GM12878 (cell line): ENCODE data around the gene PSMF1.

Source experiments
- ATF3 ChIP-seq: IDR thresholded peaks from 2 replicates; pipeline ENCODE4 v1.6.1; 2011; ENCODE audit warnings: low read depth, mild to moderate bottlenecking, low read length, moderate library complexity, borderline replicate concordance; ENCODE audit errors: extremely low read depth
- BCL11A ChIP-seq: IDR thresholded peaks from 2 replicates; pipeline ENCODE4 v1.6.1; 2011; ENCODE audit warnings: low read depth, low read length
- CTCF ChIP-seq, 3 experiments: IDR thresholded peaks in 2 of 3; conservative IDR thresholded peaks in 1 of 3; 2 replicates each; pipeline ENCODE4 v1.5.1; 2011; ENCODE audit warnings: low read depth in 3 of 3, low read length in 3 of 3, mild to moderate bottlenecking in 3 of 3, control low read depth in 2 of 3, moderate library complexity in 2 of 3, inconsistent platforms in 1 of 3, mixed read lengths in 1 of 3; ENCODE audit not compliant: control insufficient read depth in 2 of 3, insufficient read depth in 1 of 3; ENCODE audit errors: extremely low read depth in 1 of 3
- IRF4 ChIP-seq: IDR thresholded peaks from 2 replicates; pipeline ENCODE4 v1.6.1; 2011; ENCODE audit warnings: low read depth, low read length
- PML ChIP-seq: IDR thresholded peaks from 2 replicates; pipeline ENCODE4 v1.6.1; 2012; ENCODE audit warnings: low read length, inconsistent platforms
- PRDM15 ChIP-seq: fragments of 450-650 bp; formaldehyde crosslinking; IDR thresholded peaks from 2 replicates; pipeline ENCODE4 v1.4.0; 2020; ENCODE audit warnings: mild to moderate bottlenecking, moderate library complexity
- SREBF2 ChIP-seq: IDR thresholded peaks from 2 replicates; pipeline ENCODE4 v1.6.1; 2012; ENCODE audit warnings: mild to moderate bottlenecking, low read length
- TAF1 ChIP-seq: IDR thresholded peaks from 2 replicates; pipeline ENCODE4 v1.6.1; 2011; ENCODE audit warnings: mild to moderate bottlenecking, low read depth, low read length, borderline replicate concordance
- USF2 ChIP-seq: IDR thresholded peaks from 2 replicates; pipeline ENCODE4 v1.6.1; 2011; ENCODE audit warnings: low read depth, low read length, improper control_type of control experiment, borderline replicate concordance
- YY1 ChIP-seq: IDR thresholded peaks from 2 replicates; pipeline ENCODE4 v1.6.1; 2011; ENCODE audit warnings: low read depth, mild to moderate bottlenecking, low read length
- ZBTB33 ChIP-seq: fragments of 450-650 bp; IDR thresholded peaks from 2 replicates; pipeline ENCODE4 v1.6.1; 2017; ENCODE audit warnings: mild to moderate bottlenecking
- ZNF207 ChIP-seq: fragments of 450-650 bp; IDR thresholded peaks from 2 replicates; pipeline ENCODE4 v1.6.1; 2014; ENCODE audit warnings: antibody characterized with exemption, mild to moderate bottlenecking, borderline replicate concordance
- ZNF274 ChIP-seq: IDR thresholded peaks from one replicate; pipeline ENCODE4 v1.8.0; 2011; ENCODE audit not compliant: insufficient read length, insufficient read depth

GRCh38 chr20:1072258-1072657, 46.1 kb upstream of the PSMF1 start:
- TF ChIP-seq ATF3 (no peak), USF2 (no peak), YY1 (no peak), ZNF207 (no peak), SREBF2 (no peak), PML (no peak), ZBTB33 (no peak), TAF1 (no peak), BCL11A (no peak), CTCF (IDR thresholded peaks at IDR 0.05 in 2 of 3, conservative IDR thresholded peaks at IDR 0.05 in 1 of 3; ENCODE audit: control insufficient read depth in 2 of 3, extremely low read depth in 1 of 3, insufficient read depth in 1 of 3, low read depth in 3 of 3, low read length in 3 of 3) (no peak), PRDM15 (CRISPR knock-in tag) (no peak), IRF4 (no peak), ZNF274 (no peak)
